HG03442 (cell line): Measurements from ENCODE around the gene TBC1D2.
A peak's percentile ranks its signal among the peaks of the same experiment; 100 is the strongest.
"Not testable (repeated sequence)": the region's sequence is repeated elsewhere in the genome, so short reads cannot be mapped to it uniquely, and the experiment has no call there.

Experiments
- ATAC-seq: cut with Tn5 transposase; IDR thresholded peaks from one replicate; pipeline ENCODE4 v1.9.1; 2021; ENCODE audit warnings: mild to moderate bottlenecking, moderate library complexity; ENCODE audit not compliant: unreplicated experiment

TBC1D2 gene

GRCh38 chr9:98191671-98192502 lies 63.6 kb downstream of the TBC1D2 start:
- peak; percentile 26 for ATAC-seq

GRCh38 chr9:98191181-98191608 lies 64.3 kb downstream of the TBC1D2 start:
- ATAC-seq = no peak

GRCh38 chr9:98190757-98191105 lies 64.7 kb downstream of the TBC1D2 start:
- ATAC-seq = no peak

DNA sequence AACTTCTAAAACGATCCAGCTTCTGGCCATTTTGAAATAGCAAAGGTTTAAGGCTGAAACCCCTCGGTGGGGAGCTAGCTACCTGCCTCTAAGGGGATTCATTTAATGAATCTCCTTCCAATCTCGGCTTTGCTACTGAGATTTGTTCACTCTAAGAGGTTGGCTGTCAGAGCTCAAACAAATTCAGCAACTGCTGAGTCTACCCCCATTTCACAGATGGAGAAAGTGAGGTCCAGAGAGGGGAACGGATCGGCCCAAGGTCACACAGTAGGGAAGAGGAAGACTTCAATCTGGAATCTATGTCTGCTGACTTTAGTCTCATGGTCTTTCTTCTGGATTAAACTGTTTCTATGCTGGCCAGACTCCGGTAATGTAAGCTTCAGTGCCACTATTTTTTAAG lies 66.0 kb downstream of the TBC1D2 start:
- ATAC-seq = no peak

DNA sequence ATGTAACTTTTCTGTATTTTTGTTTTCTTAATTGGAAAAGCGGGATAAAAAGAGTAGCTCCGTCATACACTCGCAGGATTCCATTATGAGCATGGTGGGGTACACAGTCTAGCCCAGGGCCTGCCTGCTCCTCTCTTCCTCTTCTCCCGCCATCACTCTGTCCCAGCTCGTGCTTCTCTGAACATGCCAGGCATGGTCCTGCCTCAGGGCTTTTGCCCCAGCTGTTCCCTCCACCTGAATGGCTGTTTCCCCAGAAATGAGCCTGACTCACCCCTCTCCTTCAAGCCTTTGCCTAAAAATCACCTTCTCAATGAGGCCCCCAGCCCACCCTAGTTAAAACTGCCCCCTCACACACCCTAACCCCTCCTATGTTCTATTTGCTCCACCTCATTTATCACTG lies 67.5 kb downstream of the TBC1D2 start:
- no peak for ATAC-seq

- ATAC-seq = no peak
Observed at GRCh38 chr9:98186236-98186635, 69.2 kb downstream of the TBC1D2 start.

- no peak for ATAC-seq
Observed at GRCh38 chr9:98185611-98186171, 69.8 kb downstream of the TBC1D2 start.

DNA sequence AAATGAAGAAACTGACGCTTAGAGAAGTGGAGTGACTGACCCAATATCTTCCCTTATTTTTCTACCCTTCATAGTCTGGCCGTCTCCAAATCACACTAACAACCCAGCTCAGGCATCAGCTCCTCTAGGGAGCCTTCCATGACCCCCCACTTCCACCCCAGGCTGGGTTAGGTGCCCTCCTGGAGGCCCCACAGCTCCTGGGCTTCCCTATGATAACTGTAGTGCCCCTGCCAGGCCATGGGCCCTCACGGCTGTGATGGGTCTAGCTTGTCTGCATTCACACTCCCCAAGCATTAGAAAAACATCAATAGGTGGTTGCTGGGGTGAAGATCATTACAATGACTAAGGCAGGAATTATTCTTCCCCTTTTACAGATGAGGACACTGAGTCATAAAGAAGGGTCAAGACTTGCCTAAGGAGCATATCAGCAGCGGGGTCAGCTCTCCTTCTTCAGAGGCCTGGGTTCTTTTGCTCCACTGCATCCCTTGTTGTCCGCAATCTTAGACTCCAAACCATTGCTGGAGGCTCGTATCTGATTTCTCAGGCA lies 70.4 kb downstream of the TBC1D2 start:
- no peak for ATAC-seq

- ATAC-seq = no peak
Observed at GRCh38 chr9:98184326-98184725, 71.1 kb downstream of the TBC1D2 start.

DNA sequence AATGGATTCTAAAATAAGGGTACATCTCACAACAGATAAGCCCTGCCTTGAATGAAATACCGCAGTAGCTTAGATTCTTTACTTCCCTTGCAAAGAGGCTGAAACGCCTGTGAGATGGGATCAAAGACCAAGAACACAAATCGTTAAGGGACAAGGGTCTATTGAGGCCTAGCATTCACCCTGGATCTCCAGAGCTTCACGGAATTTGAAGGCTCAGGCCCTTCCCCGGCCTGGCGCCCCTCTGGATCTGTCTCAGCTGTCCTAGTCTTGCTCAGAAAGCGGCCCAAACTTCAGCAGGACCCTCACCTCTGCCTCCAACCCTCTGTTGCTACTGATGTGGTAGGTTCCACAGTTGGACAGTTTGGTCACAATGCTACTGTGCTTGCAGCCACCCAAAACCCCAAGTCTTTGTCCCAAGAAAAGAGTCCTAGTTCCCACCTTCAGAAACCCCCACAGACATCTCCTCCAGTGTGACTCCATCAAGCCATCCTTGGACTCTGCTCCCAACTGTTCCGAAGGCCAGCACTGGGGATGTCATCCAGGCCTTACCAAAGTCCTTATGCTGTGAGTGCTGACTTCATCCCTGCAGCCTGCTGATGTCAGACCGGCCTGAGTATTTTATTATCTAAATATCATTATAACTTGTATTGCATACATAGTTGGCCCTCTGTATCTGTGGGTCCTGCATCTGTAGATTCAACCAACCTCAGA lies 72.4 kb downstream of the TBC1D2 start:
- ATAC-seq = no peak

- ATAC-seq = no peak
Observed at GRCh38 chr9:98182069-98182820, 73.2 kb downstream of the TBC1D2 start.

- ATAC-seq = no peak
Observed at GRCh38 chr9:98181746-98182068, 73.7 kb downstream of the TBC1D2 start.

GRCh38 chr9:98180996-98181395 lies 74.5 kb downstream of the TBC1D2 start:
- ATAC-seq = no peak

DNA sequence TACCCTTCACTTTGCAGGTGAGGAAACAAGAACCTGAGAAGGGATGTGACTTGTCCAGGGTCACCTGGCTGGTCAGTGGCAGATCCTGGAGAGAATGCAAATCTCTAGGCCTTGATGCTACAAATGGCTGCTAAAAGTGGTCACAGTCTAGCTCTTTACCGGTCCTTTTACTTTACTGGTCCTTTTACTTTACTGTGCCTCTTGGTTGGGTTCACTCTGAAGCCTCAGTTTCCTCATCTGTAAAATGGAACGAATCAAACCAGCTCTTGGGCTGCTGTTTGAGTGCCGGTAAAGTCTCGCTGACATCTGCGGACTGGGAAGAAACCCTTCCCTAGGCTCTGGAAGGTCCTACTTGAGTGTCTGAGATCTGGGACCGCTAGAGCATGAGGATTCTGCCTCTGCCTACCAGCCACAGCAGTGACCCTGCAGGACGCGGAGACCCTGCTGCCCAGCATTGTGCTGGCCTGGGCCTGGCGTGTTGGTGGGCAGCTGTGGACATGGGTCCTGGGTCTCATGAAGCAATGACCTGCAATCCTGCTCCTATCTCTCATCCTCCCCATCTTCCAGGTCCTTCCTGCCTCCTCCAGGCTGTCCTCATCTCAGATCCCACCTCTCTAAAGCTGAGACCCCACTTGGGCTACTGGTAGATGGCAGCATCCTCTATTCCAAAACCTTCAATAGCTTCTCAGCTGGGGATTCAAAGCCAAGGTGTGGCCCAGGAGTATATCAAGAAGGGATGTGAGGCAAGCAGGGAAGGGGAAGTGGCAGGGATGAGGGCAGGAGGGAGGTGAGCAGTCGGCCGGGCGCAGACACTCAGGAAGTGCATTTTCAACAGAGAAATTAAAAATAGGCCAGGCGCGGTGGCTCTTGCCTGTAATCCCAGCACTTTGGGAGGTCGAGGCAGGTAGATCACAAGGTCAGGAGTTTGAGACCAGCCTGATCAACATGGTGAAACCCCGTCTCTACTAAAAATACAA lies 76.3 kb downstream of the TBC1D2 start:
- ATAC-seq = no peak

DNA sequence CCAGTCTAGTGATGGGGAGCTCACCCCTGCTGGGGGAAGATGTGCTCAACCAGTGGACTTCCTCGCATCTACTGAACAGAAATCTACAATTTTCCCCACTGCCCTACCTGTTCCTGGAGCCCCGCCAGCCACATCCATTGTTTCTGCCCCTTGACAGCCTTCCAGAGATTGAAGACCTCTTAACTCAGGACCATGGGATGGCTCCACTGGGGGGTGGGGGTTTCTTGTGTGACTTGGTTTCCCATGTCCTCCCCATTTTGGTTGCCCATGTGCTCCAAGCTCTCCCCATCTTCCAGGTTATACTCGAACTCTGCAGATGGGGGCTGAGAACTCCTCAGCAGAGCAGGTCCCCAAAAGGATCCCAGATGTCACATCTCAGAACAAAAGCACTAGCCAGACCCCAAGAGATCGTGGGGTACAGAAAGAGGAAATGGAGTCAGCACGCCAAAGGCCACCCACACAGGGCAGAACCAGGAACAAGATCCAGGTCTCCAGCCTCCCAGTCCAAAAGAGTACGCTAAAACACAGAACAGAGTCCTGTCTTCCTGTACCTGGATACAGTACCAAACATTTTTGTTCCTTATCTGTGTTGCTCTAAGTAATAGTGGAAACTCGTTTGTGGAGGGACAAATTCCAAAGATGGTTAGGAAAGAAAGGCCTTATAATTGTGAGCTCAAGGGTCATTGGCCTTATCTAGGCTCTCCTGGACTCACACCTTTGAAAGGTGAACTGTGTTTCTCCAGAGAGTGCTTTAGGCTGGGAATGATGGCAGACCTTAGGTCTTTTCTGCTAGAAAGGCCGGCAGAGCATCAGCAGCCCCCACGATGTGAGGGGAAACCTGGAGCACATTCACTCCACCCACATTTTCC lies 78.8 kb downstream of the TBC1D2 start:
- no peak for ATAC-seq

DNA sequence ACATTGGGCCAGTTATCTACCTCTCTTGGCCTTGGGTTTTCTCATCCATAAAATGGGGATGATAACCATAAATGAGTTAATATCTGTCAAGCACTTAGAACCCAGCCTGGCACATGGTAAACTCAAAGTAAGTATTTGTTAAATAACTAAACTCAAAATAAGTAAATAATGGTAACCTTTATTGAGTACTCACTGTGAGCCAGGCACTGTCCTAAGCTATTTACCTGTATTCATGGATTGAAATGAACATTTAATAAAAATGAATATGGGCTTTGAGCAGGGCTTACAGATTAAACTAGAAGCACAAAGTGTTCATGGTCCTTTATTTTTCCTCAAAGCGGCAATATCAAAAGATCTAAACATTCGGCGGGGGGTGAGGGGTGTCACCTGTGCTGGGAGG lies 79.7 kb downstream of the TBC1D2 start:
- no peak for ATAC-seq

DNA sequence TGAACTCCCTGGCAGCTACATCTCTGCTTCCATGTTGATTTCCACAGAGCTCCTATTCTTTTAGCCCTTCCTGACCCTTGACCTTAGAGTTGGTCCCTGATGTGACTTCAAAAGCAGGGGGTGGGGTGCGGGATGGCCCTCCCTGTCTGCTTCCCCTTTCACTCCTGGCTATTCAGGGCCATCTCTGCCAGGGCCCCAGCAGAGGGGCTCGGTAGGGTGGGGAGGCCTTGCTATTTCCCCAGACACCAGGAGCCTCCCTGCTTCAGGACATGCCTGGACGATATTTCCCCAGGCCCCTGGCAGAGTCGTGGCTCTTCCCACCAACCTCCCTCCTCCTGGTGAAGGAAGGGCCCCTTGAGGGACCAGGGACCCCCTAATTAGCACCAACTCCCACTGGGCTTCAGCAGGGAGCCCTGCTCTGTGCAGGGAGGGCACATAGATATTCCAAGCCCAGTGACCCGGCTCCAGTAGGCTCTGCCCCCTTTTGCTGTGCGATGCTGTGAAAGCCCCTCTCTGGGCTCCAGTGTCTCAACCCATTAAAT lies 80.3 kb downstream of the TBC1D2 start:
- no peak for ATAC-seq

GRCh38 chr9:98174502-98174918 lies 80.9 kb downstream of the TBC1D2 start:
- ATAC-seq = not testable (repeated sequence)

DNA sequence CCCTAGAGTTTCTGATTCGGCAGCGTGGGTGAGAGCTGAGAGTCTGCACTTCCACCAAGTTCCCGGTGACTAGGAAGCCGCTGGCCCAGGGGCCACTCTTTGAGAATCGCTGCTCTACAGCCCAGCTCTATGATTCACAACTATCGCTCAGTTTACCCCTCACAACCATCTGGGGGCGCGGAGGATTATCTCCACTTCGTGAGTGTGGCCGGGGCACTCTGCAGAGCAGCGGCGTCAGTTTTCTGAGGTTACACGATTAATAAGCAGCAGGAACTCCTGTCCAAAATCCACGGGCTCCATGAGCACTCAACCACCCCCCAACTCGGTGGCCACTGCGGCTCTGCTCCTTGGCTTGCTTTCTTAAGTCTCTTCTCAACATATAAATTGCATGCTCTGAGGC lies 82.3 kb downstream of the TBC1D2 start:
- no peak for ATAC-seq
